RWPE1 (cell line): ENCODE data around the gene CAPSL.

Source experiments
- CTCF ChIA-PET: fragments of 350-600 bp; sonication (Branson Sonifier 250); formaldehyde crosslinking; extraction: SDS; loops from one replicate; lab custom pipeline; 2021; lab: Yijun Ruan, JAX
- POLR2A ChIA-PET: fragments of 400-600 bp; formaldehyde crosslinking; extraction: SDS; loops from one replicate; lab custom pipeline; 2020; ENCODE audit warnings: antibody characterized with exemption; ENCODE audit not compliant: low non-redundant PET; lab: Yijun Ruan, JAX
- DNase-seq: peaks from one replicate; pipeline ENCODE4 v3.0.0; 2012; ENCODE audit warnings: low spot score
- H3K27ac ChIP-seq: fragments of 450-650 bp; 2 replicates; pipeline ENCODE4 v1.5.1; 2017
- TF ChIP-seq, protein P1 (sequence below): fragments of 450-650 bp; conservative IDR thresholded peaks from 2 replicates; pipeline ENCODE4 v1.5.1; 2017; ENCODE audit warnings: low read depth, mild to moderate bottlenecking

Gene CAPSL

DNA sequence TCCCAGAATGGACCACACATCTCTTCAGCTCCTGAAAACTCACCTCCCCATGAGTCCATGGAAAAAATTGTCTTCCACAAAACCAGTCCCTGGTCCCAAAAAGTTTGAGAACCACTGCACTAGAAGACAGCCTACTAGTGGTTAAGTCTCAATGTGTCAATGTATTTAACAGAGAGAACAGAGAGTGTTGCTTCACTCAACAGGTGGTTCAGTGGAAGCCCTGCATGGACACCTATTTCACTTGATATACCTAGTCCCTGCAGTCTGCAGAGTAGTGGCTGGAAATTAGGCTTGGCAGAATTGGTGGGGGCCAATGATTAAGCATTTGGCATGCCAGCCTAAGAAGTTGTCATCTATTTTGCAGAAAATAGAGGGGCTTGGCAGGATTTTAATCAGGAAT is 58.8 kb downstream of the CAPSL start:
- TF ChIP-seq, protein P1, sequence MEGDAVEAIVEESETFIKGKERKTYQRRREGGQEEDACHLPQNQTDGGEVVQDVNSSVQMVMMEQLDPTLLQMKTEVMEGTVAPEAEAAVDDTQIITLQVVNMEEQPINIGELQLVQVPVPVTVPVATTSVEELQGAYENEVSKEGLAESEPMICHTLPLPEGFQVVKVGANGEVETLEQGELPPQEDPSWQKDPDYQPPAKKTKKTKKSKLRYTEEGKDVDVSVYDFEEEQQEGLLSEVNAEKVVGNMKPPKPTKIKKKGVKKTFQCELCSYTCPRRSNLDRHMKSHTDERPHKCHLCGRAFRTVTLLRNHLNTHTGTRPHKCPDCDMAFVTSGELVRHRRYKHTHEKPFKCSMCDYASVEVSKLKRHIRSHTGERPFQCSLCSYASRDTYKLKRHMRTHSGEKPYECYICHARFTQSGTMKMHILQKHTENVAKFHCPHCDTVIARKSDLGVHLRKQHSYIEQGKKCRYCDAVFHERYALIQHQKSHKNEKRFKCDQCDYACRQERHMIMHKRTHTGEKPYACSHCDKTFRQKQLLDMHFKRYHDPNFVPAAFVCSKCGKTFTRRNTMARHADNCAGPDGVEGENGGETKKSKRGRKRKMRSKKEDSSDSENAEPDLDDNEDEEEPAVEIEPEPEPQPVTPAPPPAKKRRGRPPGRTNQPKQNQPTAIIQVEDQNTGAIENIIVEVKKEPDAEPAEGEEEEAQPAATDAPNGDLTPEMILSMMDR, result no peak
- ChIA-PET POLR2A (no interaction called here), CTCF (interaction anchor here (1.2 kb wide), 1 partner anchor 47 kb away, joined by 5 read pairs; no protein-coding TSS in a partner anchor)
- H3K27ac ChIP-seq, result no peak overlapping the region
- DNase-seq, result no peak

DNA sequence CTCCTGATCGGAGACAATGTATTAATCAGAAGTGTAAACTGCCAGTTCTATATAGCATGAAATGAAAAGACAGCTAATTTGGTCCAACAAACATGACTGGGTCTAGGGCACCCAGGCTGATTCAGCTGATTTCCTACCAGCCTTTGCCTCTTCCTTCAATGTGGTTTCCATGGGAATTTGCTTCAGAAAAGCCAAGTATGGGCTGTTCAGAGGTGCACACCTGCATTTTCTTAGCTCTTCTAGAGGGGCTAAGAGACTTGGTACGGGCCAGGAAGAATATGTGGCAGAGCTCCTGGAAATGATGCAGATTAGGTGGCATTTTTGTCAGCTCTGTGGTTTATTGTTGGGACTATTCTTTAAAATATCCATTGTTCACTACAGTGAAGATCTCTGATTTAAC is 59.3 kb downstream of the CAPSL start:
- TF ChIP-seq, protein P1, result no peak
- DNase-seq, result no peak
- ChIA-PET POLR2A (no interaction called here), CTCF (interaction anchor here (0.5 to 1.2 kb wide), 2 partner anchors 47 to 410 kb away, joined by 5 read pairs; no protein-coding TSS in a partner anchor)
- no peak overlapping the region for H3K27ac ChIP-seq

DNA sequence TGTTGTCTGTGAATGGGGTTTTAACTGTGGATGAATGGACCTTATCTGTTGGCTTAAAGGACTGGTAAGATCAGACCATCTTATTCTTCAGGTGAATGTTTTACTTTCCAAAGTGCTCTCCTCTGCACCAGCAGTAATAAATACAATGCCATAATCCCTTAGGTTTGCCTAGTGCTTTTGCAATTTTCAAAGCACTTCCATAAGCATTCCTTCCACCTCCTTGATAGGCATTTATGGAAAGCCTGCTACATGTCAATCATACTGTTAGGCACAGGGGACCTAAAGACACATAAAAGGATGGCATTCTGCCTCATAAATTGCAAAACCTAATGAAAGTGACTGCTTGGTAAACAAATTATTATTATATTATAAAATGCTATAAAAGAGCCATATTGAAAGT is 60.3 kb downstream of the CAPSL start:
- ChIA-PET CTCF (no interaction called here), POLR2A (no interaction called here)
- no peak overlapping the region for H3K27ac ChIP-seq
- no peak for DNase-seq
- TF ChIP-seq, protein P1, result no peak

DNA sequence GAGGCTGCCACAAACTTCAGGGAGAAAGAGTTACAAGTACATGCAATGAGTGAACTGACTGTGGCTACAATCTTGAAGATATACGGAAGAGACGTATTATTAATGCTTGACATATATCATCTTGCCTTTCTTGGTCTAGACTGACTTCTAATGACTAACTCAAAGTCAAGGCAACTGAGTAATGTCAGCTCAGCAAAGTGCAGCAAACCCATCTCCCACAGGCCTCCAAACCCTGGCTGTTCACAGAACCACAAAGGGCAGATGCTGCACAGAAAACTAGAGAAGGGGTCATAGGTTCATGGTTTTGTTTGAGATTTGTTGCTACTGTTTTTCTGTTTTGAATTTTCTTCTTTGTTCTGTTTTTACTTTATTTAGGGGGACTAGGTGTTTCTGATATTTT is 60.8 kb downstream of the CAPSL start:
- ChIA-PET POLR2A (no interaction called here), CTCF (no interaction called here)

DNA sequence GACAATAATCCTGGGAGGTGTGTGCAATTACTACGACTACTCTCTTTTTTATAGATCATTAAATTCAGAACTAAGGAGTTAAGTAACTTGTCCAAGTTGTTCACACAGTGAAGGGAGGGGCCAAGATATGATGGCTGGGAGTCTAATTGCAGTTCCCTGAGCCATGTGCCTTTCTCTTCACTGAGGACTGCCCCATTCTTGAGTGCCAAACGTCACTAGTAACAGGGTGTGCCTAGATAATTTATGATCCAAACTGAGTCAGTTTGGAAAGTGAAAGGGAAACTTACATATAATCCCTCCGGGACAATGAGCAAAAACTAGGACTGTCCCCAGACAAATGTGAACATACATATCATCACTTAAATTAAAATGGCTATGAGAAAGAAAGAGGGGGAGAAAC is 61.5 kb downstream of the CAPSL start:
- CTCF ChIA-PET, result interaction anchor here (0.9 kb wide), 1 partner anchor 48 kb away, joined by 3 read pairs; no protein-coding TSS in a partner anchor
- TF ChIP-seq, protein P1, result no peak
- peak; percentile 77 for DNase-seq
- POLR2A ChIA-PET, result no interaction called here
- H3K27ac ChIP-seq, result no peak overlapping the region

More for the DNA sequence above, 60.8 kb downstream of the CAPSL start:
- DNase-seq, result no peak
- TF ChIP-seq, protein P1, result no peak
- no peak overlapping the region for H3K27ac ChIP-seq

DNA sequence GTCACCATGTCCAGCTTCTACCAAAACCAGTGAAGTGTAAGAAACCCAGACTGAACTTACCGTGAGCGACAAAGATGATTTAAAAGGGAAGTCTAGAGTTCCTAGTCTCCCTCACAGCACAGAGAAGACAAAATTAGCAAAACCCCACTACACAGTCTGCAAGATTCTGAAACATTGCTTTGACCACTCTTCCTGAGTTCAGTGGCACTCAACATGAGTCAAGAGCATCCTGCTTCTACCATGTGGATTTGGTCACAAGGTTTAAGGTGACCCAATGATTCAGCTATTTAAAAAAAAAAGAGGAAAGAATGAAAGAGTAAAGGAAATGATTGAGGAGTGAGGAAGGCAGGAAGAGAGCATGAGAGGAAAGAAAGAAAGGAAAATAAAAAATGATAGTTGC is 62.0 kb downstream of the CAPSL start:
- no peak overlapping the region for H3K27ac ChIP-seq
- no peak for DNase-seq
- ChIA-PET CTCF (interaction anchor here (0.6 to 0.9 kb wide), 2 partner anchors 28 to 48 kb away, joined by 3 read pairs; no protein-coding TSS in a partner anchor), POLR2A (interaction anchor here (0.6 kb wide), 1 partner anchor 16 kb away, joined by 4 read pairs; no protein-coding TSS in a partner anchor)
- TF ChIP-seq, protein P1, result no peak
